ACC112 (cell line): Measurements from ENCODE around the gene OR2H2.

ENCODE experiments used
- H2AFZ ChIP-seq: fragments of 200-600 bp; sonication (generic); one replicate; pipeline ENCODE4 v1.6.0; 2017; ENCODE audit warnings: antibody characterized with exemption, low read length; ENCODE audit not compliant: unreplicated experiment
- H3K27ac ChIP-seq: fragments of 200-600 bp; sonication (generic); 2 replicates; pipeline ENCODE4 v1.5.1; 2014; ENCODE audit warnings: low read depth, mild to moderate bottlenecking, antibody characterized with exemption, low read length, moderate library complexity
- H3K27me3 ChIP-seq: fragments of 200-600 bp; sonication (generic); 2 replicates; pipeline ENCODE4 v1.6.1; 2014; ENCODE audit warnings: mild to moderate bottlenecking, antibody characterized with exemption, low read length, moderate library complexity, mixed read lengths; ENCODE audit not compliant: insufficient read depth
- H3K36me3 ChIP-seq: fragments of 200-600 bp; sonication (generic); 2 replicates; pipeline ENCODE4 v1.6.1; 2016; ENCODE audit warnings: mild to moderate bottlenecking, antibody characterized with exemption, low read length, moderate library complexity, mixed read lengths; ENCODE audit not compliant: insufficient read depth
- H3K4me1 ChIP-seq: fragments of 200-600 bp; sonication (generic); one replicate; pipeline ENCODE4 v1.6.1; 2016; ENCODE audit warnings: low read length, mixed read lengths; ENCODE audit not compliant: insufficient read depth, unreplicated experiment, control insufficient read depth
- H3K4me3 ChIP-seq: fragments of 200-600 bp; sonication (generic); 2 replicates; pipeline ENCODE4 v1.5.1; 2014; ENCODE audit warnings: mild to moderate bottlenecking, low read depth, low read length
- H3K79me2 ChIP-seq: fragments of 200-600 bp; sonication (generic); one replicate; pipeline ENCODE4 v1.6.0; 2016; ENCODE audit warnings: low read length; ENCODE audit not compliant: control insufficient read depth, unreplicated experiment, insufficient read depth

The OR2H2 gene

GRCh38 chr6:29561606-29562181, 23.2 kb upstream of the OR2H2 start:
- Histone ChIP-seq H3K4me1 (no peaks in the 10 kb centered on the region), H3K27ac (no peak overlapping the region), H3K79me2 (no peaks in the 10 kb centered on the region), H3K36me3 (no peaks in the 10 kb centered on the region), H3K4me3 (no peak overlapping the region), H2AFZ (no peak overlapping the region), H3K27me3 (peaks cover 56% of the 10 kb centered on the region)

- H3K4me3 ChIP-seq = no peak overlapping the region
- peaks cover 59% of the 10 kb centered on the region for H3K27me3 ChIP-seq
- H2AFZ ChIP-seq = no peak overlapping the region
- no peaks in the 10 kb centered on the region for H3K4me1 ChIP-seq
- H3K79me2 ChIP-seq = no peaks in the 10 kb centered on the region
- H3K27ac ChIP-seq = no peak overlapping the region
- H3K36me3 ChIP-seq = no peaks in the 10 kb centered on the region
These were observed 21.4 kb upstream of the OR2H2 start for GRCh38 chr6:29563435-29563965.

- Histone ChIP-seq H3K27me3 (peaks cover 49% of the 10 kb centered on the region), H3K4me3 (no peak overlapping the region), H3K4me1 (no peaks in the 10 kb centered on the region), H3K27ac (no peak overlapping the region), H3K36me3 (no peaks in the 10 kb centered on the region), H3K79me2 (no peaks in the 10 kb centered on the region), H2AFZ (no peak overlapping the region)
These were observed 20.0 kb upstream of the OR2H2 start for GRCh38 chr6:29564875-29565274.

GRCh38 chr6:29566856-29567255, 18.1 kb upstream of the OR2H2 start:
- Histone ChIP-seq H3K36me3 (no peaks in the 10 kb centered on the region), H3K27me3 (peaks cover 53% of the 10 kb centered on the region), H3K79me2 (no peaks in the 10 kb centered on the region), H3K27ac (no peak overlapping the region), H3K4me3 (no peak overlapping the region), H2AFZ (no peak overlapping the region), H3K4me1 (no peaks in the 10 kb centered on the region)

DNA sequence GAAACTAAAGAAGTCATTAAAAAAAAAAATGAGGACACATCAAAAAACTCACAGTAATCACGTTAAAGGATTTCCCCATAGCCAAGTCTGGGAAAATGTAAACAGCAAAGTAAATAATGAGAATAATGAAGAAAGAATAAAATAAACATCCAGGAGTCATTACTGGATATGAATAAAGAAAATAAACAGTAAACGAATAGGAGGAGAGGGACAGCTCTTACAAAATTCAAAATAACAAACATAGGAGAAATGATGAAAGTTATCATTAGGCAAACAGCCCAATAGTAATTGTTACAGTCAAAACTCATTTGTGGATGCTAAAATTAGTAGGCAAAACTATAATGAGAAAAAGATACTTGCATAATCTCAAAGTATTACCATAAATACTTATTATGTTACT, 17.4 kb upstream of the OR2H2 start:
- no peak overlapping the region for H2AFZ ChIP-seq
- H3K4me3 ChIP-seq = no peak overlapping the region
- peaks cover 56% of the 10 kb centered on the region for H3K27me3 ChIP-seq
- H3K4me1 ChIP-seq = no peaks in the 10 kb centered on the region
- no peaks in the 10 kb centered on the region for H3K36me3 ChIP-seq
- H3K27ac ChIP-seq = no peak overlapping the region
- no peaks in the 10 kb centered on the region for H3K79me2 ChIP-seq

DNA sequence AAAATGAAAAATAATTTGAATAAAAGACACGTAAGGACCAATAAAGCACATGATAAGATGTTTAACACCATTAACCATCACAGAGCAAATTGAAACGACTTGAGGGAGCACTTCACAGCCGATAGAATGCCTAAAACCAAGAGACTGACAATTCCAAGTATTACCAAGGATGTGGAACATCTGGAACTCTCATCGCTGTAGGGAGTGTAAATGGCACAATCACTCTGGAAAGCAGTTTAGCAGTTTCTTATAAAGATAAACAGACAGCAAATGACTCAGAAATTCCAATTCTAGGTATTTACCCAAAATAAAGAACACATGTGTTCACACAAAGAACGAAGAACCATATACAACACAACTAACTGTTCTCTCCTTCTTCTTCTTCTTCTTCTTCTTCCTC, 16.9 kb upstream of the OR2H2 start:
- H3K27ac ChIP-seq = no peak overlapping the region
- no peak overlapping the region for H2AFZ ChIP-seq
- H3K36me3 ChIP-seq = no peaks in the 10 kb centered on the region
- H3K4me1 ChIP-seq = no peaks in the 10 kb centered on the region
- no peak overlapping the region for H3K4me3 ChIP-seq
- H3K27me3 ChIP-seq = peaks cover 52% of the 10 kb centered on the region
- no peaks in the 10 kb centered on the region for H3K79me2 ChIP-seq

DNA sequence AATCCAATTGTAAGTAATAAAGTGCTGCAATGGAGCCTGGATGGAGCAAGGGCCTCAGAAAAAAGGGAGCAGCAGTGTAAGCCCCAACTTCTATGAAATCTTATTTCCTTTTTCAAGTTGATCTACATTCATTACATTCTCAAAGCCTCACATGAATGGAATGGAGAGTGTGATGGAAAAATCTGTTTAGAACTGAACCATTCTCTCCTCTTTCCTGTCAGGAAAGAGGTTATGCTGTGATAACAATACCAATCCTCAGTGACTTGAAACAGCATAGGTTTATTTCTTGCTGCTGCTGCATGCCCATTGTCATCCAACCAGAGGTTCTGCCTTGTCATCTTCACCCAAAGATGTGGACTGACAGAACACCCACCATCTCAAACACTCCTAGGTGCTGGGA, 8.9 kb upstream of the OR2H2 start:
- Histone ChIP-seq H2AFZ (no peak overlapping the region), H3K79me2 (no peaks in the 10 kb centered on the region), H3K27me3 (peaks cover 60% of the 10 kb centered on the region), H3K4me1 (no peaks in the 10 kb centered on the region), H3K27ac (no peak overlapping the region), H3K36me3 (no peaks in the 10 kb centered on the region), H3K4me3 (no peak overlapping the region)

DNA sequence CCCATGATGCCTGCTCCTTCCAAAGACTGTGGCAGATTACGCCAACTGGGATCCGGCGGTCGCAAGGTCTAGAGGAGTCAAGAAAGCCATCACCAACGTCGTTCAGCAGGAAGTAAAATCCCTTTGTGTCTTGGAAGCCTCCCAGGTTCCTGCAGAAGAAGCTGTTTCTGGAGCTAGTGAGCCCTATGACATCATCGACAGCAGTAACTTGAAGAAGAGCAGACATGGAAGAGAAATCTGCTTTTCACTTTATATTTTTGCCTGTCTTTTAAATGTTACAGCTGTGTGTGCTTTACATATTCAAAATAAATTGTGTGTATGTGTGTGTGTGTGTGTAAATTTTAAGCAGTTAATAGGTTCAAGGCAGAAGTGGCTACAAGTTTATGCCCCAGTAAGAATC, 7.4 kb upstream of the OR2H2 start:
- no peaks in the 10 kb centered on the region for H3K4me1 ChIP-seq
- no peak overlapping the region for H3K27ac ChIP-seq
- no peaks in the 10 kb centered on the region for H3K36me3 ChIP-seq
- H3K4me3 ChIP-seq = no peak overlapping the region
- peaks cover 58% of the 10 kb centered on the region for H3K27me3 ChIP-seq
- no peak overlapping the region for H2AFZ ChIP-seq
- H3K79me2 ChIP-seq = no peaks in the 10 kb centered on the region

GRCh38 chr6:29589423-29590048, 4.6 kb downstream of the OR2H2 start:
- no peak overlapping the region for H3K4me3 ChIP-seq
- peaks cover 32% of the 10 kb centered on the region for H3K27me3 ChIP-seq
- no peaks in the 10 kb centered on the region for H3K79me2 ChIP-seq
- H2AFZ ChIP-seq = no peak overlapping the region
- no peak overlapping the region for H3K27ac ChIP-seq
- H3K4me1 ChIP-seq = no peaks in the 10 kb centered on the region
- no peaks in the 10 kb centered on the region for H3K36me3 ChIP-seq

GRCh38 chr6:29590218-29590808, 5.4 kb downstream of the OR2H2 start:
- H3K79me2 ChIP-seq = no peaks in the 10 kb centered on the region
- H2AFZ ChIP-seq = no peak overlapping the region
- H3K4me3 ChIP-seq = no peak overlapping the region
- no peaks in the 10 kb centered on the region for H3K36me3 ChIP-seq
- peaks cover 26% of the 10 kb centered on the region for H3K27me3 ChIP-seq
- H3K4me1 ChIP-seq = no peaks in the 10 kb centered on the region
- H3K27ac ChIP-seq = no peak overlapping the region

DNA sequence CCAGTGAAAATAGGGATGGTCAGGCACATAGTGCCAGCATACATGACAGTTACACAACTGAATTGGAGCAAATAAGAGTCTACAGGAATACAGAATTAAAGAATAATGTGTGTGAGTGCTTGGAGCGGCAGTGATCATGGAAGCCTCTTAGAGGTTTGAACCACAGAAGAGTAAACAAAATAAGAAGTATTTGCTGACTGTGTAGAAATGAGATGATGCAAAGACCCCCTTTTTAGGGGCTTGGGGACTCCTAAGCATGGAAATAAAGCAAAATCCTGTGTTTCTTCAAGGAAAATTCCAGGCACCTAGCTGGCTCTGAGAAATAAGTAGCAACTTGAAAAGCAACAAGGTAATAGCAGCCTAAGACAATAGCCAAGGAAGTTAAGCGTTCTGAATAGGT, 6.8 kb downstream of the OR2H2 start:
- H3K27ac ChIP-seq = no peak overlapping the region
- H3K79me2 ChIP-seq = no peaks in the 10 kb centered on the region

More for the DNA sequence above, 6.8 kb downstream of the OR2H2 start:
- Histone ChIP-seq H3K27me3 (peaks cover 19% of the 10 kb centered on the region), H2AFZ (no peak overlapping the region), H3K36me3 (no peaks in the 10 kb centered on the region), H3K4me1 (no peaks in the 10 kb centered on the region), H3K4me3 (no peak overlapping the region)
